PC-9 (cell line): ENCODE results near the gene TSG101. TPM values are rescaled to one million over a fixed set of nuclear protein-coding genes. Genes with fewer than 3 reads are reported as not detected.

Experiments
- BruUV-seq: library from RNA; stranded (reverse); fragments of 400-500 nt; replicated peaks from 2 replicates; lab custom pipeline; 2021; lab: Mats Ljungman, UMichigan
- CTCF ChIA-PET: fragments of 300-600 bp; sonication (Branson Sonifier 250); formaldehyde crosslinking; loops from one replicate; lab custom pipeline; 2022; ENCODE audit warnings: antibody characterized with exemption; lab: Charles Lee
- POLR2A ChIA-PET: fragments of 300-600 bp; sonication (Branson Sonifier 250); formaldehyde crosslinking; loops from one replicate; lab custom pipeline; 2022; ENCODE audit warnings: antibody characterized with exemption; ENCODE audit not compliant: unreplicated experiment; lab: Charles Lee
- DNase-seq, 2 experiments: peaks; one replicate each; pipeline versions ENCODE4 v3.0.0 to v3.0.0-alpha.2; 2015 to 2022; ENCODE audit warnings: mixed read lengths in 1 of 2
- H2AFZ ChIP-seq: fragments of 200-600 bp; sonication (generic); 2 replicates; pipeline ENCODE4 v1.8.1; 2017; ENCODE audit warnings: antibody characterized with exemption
- H3F3A ChIP-seq: fragments of 200-600 bp; sonication (generic); 2 replicates; pipeline ENCODE4 v1.8.1; 2017; ENCODE audit warnings: antibody characterized with exemption, mild to moderate bottlenecking, low read depth; ENCODE audit not compliant: insufficient read depth
- H3K27ac ChIP-seq: fragments of 200-600 bp; sonication (generic); 2 replicates; pipeline ENCODE4 v1.6.1; 2016; ENCODE audit warnings: mixed run types
- H3K27me3 ChIP-seq: fragments of 200-600 bp; sonication (generic); 2 replicates; pipeline ENCODE4 v1.6.1; 2016; ENCODE audit warnings: low read depth, mixed run types; ENCODE audit not compliant: insufficient read depth
- H3K36me3 ChIP-seq: fragments of 200-600 bp; sonication (generic); 2 replicates; pipeline ENCODE4 v1.6.1; 2016; ENCODE audit warnings: low read depth, mixed run types
- H3K4me1 ChIP-seq: fragments of 200-600 bp; sonication (generic); replicated peaks from 2 replicates; pipeline ENCODE4 v1.6.1; 2016; ENCODE audit warnings: mixed run types; ENCODE audit not compliant: insufficient read depth
- H3K4me2 ChIP-seq: fragments of 200-600 bp; sonication (generic); 2 replicates; pipeline ENCODE4 v1.6.1; 2017; ENCODE audit warnings: mixed run types
- H3K4me3 ChIP-seq: fragments of 200-600 bp; sonication (generic); 2 replicates; pipeline ENCODE4 v1.6.1; 2016; ENCODE audit warnings: mixed run types
- H3K79me2 ChIP-seq: fragments of 200-600 bp; sonication (generic); 2 replicates; pipeline ENCODE4 v1.6.1; 2017; ENCODE audit warnings: low read depth, mixed run types
- H3K9me2 ChIP-seq: fragments of 200-600 bp; sonication (generic); 2 replicates; pipeline ENCODE4 v1.8.1; 2017; ENCODE audit warnings: mild to moderate bottlenecking; ENCODE audit not compliant: insufficient read depth
- H3K9me3 ChIP-seq: fragments of 200-600 bp; sonication (generic); 2 replicates; pipeline ENCODE4 v1.8.1; 2016; ENCODE audit warnings: low read depth; ENCODE audit not compliant: insufficient read depth
- H4K20me1 ChIP-seq: fragments of 200-600 bp; sonication (generic); 2 replicates; pipeline ENCODE4 v1.8.1; 2017; ENCODE audit not compliant: insufficient read depth
- CTCF ChIP-seq: fragments of 200-600 bp; sonication (generic); conservative IDR thresholded peaks from 2 replicates; pipeline ENCODE4 v1.6.1; 2017; ENCODE audit warnings: mixed run types, antibody characterized with exemption, mild to moderate bottlenecking, moderate library complexity
- EZH2 ChIP-seq: fragments of 200-600 bp; sonication (generic); IDR thresholded peaks from 2 replicates; pipeline ENCODE4 v1.8.0; 2017; ENCODE audit warnings: antibody characterized with exemption, low read depth
- intact Hi-C: fragments of 100-400 bp; cut with micrococcal nuclease; formaldehyde crosslinking; loops from one replicate; pipeline ENCODE4 v1.10.0; 2022; ENCODE audit not compliant: unreplicated experiment
- total RNA-seq: library from RNA; stranded (reverse); gene quantifications from 2 replicates; pipeline ENCODE4 v1.2.3, GENCODE V29; 2021

Gene TSG101
- total RNA-seq, 1 experiment from 2014 or later = 97.1 TPM

- H4K20me1 ChIP-seq = no peaks in the 10 kb centered on the region
- H2AFZ ChIP-seq = no peak overlapping the region
- H3K9me3 ChIP-seq = no peaks in the 10 kb centered on the region
- no peaks in the 10 kb centered on the region for H3K36me3 ChIP-seq
- no peak overlapping the region for H3K27ac ChIP-seq
- ChIA-PET CTCF (interaction anchor here (0.6 kb wide), 1 partner anchor 175 kb away, joined by 4 read pairs; no protein-coding TSS in a partner anchor), POLR2A (interaction anchor here (0.5 kb wide), 1 partner anchor 614 kb away, joined by 3 read pairs; no protein-coding TSS in a partner anchor)
- H3K4me3 ChIP-seq = no peak overlapping the region
- no TSS peak for BruUV-seq
- intact Hi-C loops = no loop called here
- H3F3A ChIP-seq = no peaks in the 10 kb centered on the region; the same call in 1 of the 2 replicates
- no peaks in the 10 kb centered on the region for H3K79me2 ChIP-seq
- no peak overlapping the region for H3K4me2 ChIP-seq
- no peaks in the 10 kb centered on the region for H3K27me3 ChIP-seq
- TF ChIP-seq CTCF (no peak), EZH2 (no peak)
- H3K9me2 ChIP-seq = no peaks in the 10 kb centered on the region
- no peak for DNase-seq
- H3K4me1 ChIP-seq = no peaks in the 10 kb centered on the region
Observed at GRCh38 chr11:18468059-18468458, 58.7 kb downstream of the TSG101 start.

- no TSS peak for BruUV-seq
- POLR2A ChIA-PET = no interaction called here
- no peak overlapping the region for H3K27ac ChIP-seq
Observed at GRCh38 chr11:18466402-18466801, 60.3 kb downstream of the TSG101 start.

GRCh38 chr11:18463439-18463838 lies 63.3 kb downstream of the TSG101 start:
- Histone ChIP-seq H3K4me2 (no peak overlapping the region), H3K9me3 (no peaks in the 10 kb centered on the region), H3K27me3 (no peaks in the 10 kb centered on the region), H3K36me3 (no peaks in the 10 kb centered on the region), H2AFZ (no peak overlapping the region), H3K9me2 (no peaks in the 10 kb centered on the region), H3K27ac (no peak overlapping the region), H3K4me3 (no peak overlapping the region), H3K79me2 (no peaks in the 10 kb centered on the region), H3F3A (no peaks in the 10 kb centered on the region), H3K4me1 (0 out of 2 replicates have a peak, but pooled peaks cover under 1% of the 10 kb centered on the region), H4K20me1 (no peaks in the 10 kb centered on the region)
- TF ChIP-seq CTCF (no peak), EZH2 (no peak)
- intact Hi-C loops = no loop called here
- DNase-seq = no peak
- ChIA-PET POLR2A (no interaction called here), CTCF (no interaction called here)
- BruUV-seq = no TSS peak

More at GRCh38 chr11:18466402-18466801, 60.3 kb downstream of the TSG101 start:
- H3F3A ChIP-seq = no peaks in the 10 kb centered on the region; the same call in 1 of the 2 replicates
- no peaks in the 10 kb centered on the region for H3K27me3 ChIP-seq
- DNase-seq = no peak
- no peaks in the 10 kb centered on the region for H3K36me3 ChIP-seq
- H3K4me1 ChIP-seq = no peaks in the 10 kb centered on the region
- CTCF ChIA-PET = no interaction called here
- H4K20me1 ChIP-seq = no peaks in the 10 kb centered on the region
- no peak overlapping the region for H2AFZ ChIP-seq
- no peaks in the 10 kb centered on the region for H3K9me2 ChIP-seq
- H3K9me3 ChIP-seq = no peaks in the 10 kb centered on the region
- no peaks in the 10 kb centered on the region for H3K79me2 ChIP-seq
- no peak overlapping the region for H3K4me2 ChIP-seq
- no peak overlapping the region for H3K4me3 ChIP-seq
- intact Hi-C loops = no loop called here
- TF ChIP-seq EZH2 (no peak), CTCF (no peak)
